ENCODE measurements around the gene MSI2. TPM values are rescaled to one million over a fixed set of nuclear protein-coding genes. Genes with fewer than 3 reads are reported as not detected.

MSI2 gene
- total RNA-seq, 1 donor from 2014 or later = 67.9 TPM

GRCh38 chr17:57579245-57579644, 322.9 kb downstream of the MSI2 start:
- peaks cover 13% of the 10 kb centered on the region for H3K4me1 ChIP-seq (ENCODE audit: insufficient read depth, low read length)
- H3K4me2 ChIP-seq (ENCODE audit: low read length) = no peak overlapping the region
- no peaks in the 10 kb centered on the region for H3K27me3 ChIP-seq (ENCODE audit: insufficient read depth, low read length)
- H3K27ac ChIP-seq (ENCODE audit: low read depth, low read length) = no peak overlapping the region
- H3K9me3 ChIP-seq (ENCODE audit: insufficient read depth, low read depth, low read length) = no peaks in the 10 kb centered on the region
- no peak for TF ChIP-seq EZH2 (IDR thresholded peaks at IDR 0.05; ENCODE audit: insufficient read depth, low read length)
- TF ChIP-seq CTCF (IDR thresholded peaks at IDR 0.05; ENCODE audit: insufficient read depth, low read depth, low read length) = no peak
- no peaks in the 10 kb centered on the region for H3K79me2 ChIP-seq (ENCODE audit: insufficient read depth, low read length)
- Mint-ChIP-seq H3K27me3 (ENCODE audit: low read depth, unreplicated experiment) (no peaks in the 10 kb centered on the region), H3K36me3 (ENCODE audit: low read depth, unreplicated experiment) (peaks cover 6% of the 10 kb centered on the region), H3K4me1 (ENCODE audit: low read depth, unreplicated experiment) (peaks cover 11% of the 10 kb centered on the region), H3K9me3 (ENCODE audit: unreplicated experiment) (no peaks in the 10 kb centered on the region), H3K4me3 (ENCODE audit: unreplicated experiment) (no peak overlapping the region), H3K27ac (ENCODE audit: unreplicated experiment) (no peak overlapping the region)
- DNase-seq (ENCODE audit: low read depth) (no peak), FAIRE-seq (no peak)
- H3K36me3 ChIP-seq (ENCODE audit: insufficient read depth, low read length) = no peaks in the 10 kb centered on the region
- no peaks in the 10 kb centered on the region for H4K20me1 ChIP-seq (ENCODE audit: insufficient read depth, low read length)
- H3K9ac ChIP-seq (ENCODE audit: low read length) = no peak overlapping the region
- no peak overlapping the region for H2AFZ ChIP-seq (ENCODE audit: low read depth, low read length)
- H3K4me3 ChIP-seq (ENCODE audit: insufficient read depth, low read depth, low read length) = no peak overlapping the region

GRCh38 chr17:57580055-57580739, 323.9 kb downstream of the MSI2 start:
- Mint-ChIP-seq H3K4me1 (ENCODE audit: low read depth, unreplicated experiment) (peaks cover 11% of the 10 kb centered on the region), H3K27ac (ENCODE audit: unreplicated experiment) (no peak overlapping the region), H3K36me3 (ENCODE audit: low read depth, unreplicated experiment) (peaks cover 6% of the 10 kb centered on the region), H3K27me3 (ENCODE audit: low read depth, unreplicated experiment) (no peaks in the 10 kb centered on the region), H3K9me3 (ENCODE audit: unreplicated experiment) (no peaks in the 10 kb centered on the region), H3K4me3 (ENCODE audit: unreplicated experiment) (no peak overlapping the region)
- Histone ChIP-seq H3K4me1 (ENCODE audit: insufficient read depth, low read length) (peaks cover 13% of the 10 kb centered on the region), H3K4me3 (ENCODE audit: insufficient read depth, low read depth, low read length) (no peak overlapping the region), H2AFZ (ENCODE audit: low read depth, low read length) (no peak overlapping the region), H4K20me1 (ENCODE audit: insufficient read depth, low read length) (peaks cover 2% of the 10 kb centered on the region), H3K27me3 (ENCODE audit: insufficient read depth, low read length) (no peaks in the 10 kb centered on the region), H3K9ac (ENCODE audit: low read length) (no peak overlapping the region), H3K36me3 (ENCODE audit: insufficient read depth, low read length) (no peaks in the 10 kb centered on the region), H3K79me2 (ENCODE audit: insufficient read depth, low read length) (no peaks in the 10 kb centered on the region), H3K4me2 (ENCODE audit: low read length) (no peak overlapping the region), H3K9me3 (ENCODE audit: insufficient read depth, low read depth, low read length) (no peaks in the 10 kb centered on the region), H3K27ac (ENCODE audit: low read depth, low read length) (no peak overlapping the region)
- DNase-seq (ENCODE audit: low read depth) = no peak
- no peak for FAIRE-seq
- TF ChIP-seq EZH2 (IDR thresholded peaks at IDR 0.05; ENCODE audit: insufficient read depth, low read length) = no peak
- no peak for TF ChIP-seq CTCF (IDR thresholded peaks at IDR 0.05; ENCODE audit: insufficient read depth, low read depth, low read length)
